GM12865 (cell line): ENCODE results near the gene FGD1.

Source experiments
- DNase-seq: peaks from one replicate; pipeline ENCODE4 v3.0.0; 2010; ENCODE audit warnings: low read depth
- H3K4me3 ChIP-seq: 2 replicates; pipeline ENCODE4 v1.5.1; 2011; ENCODE audit warnings: mild to moderate bottlenecking, low read depth, low read length, control low read depth
- CTCF ChIP-seq: IDR thresholded peaks from 2 replicates; pipeline ENCODE4 v1.5.1; 2011; ENCODE audit warnings: low read length, control low read depth, low read depth, inconsistent platforms; ENCODE audit not compliant: insufficient read depth; ENCODE audit errors: missing control alignments

FGD1 gene

GRCh38 chrX:54397113-54397512 lies 98.9 kb downstream of the FGD1 start:
- no peak for TF ChIP-seq CTCF
- H3K4me3 ChIP-seq, result no peak overlapping the region
- DNase-seq, result no peak
